SU-DHL-6 (cell line): ENCODE data around the gene PPIB.

ENCODE experiments used
- EZH2phosphoT487 ChIP-seq: fragments of 200-600 bp; sonication (generic), shearing (Covaris generic); conservative IDR thresholded peaks from 2 replicates; pipeline ENCODE4 v1.6.1; 2018; ENCODE audit warnings: mild to moderate bottlenecking, antibody characterized with exemption, low read length, moderate library complexity, mixed read lengths
- TF ChIP-seq, protein P1 (sequence below): fragments of 200-600 bp; sonication (generic); IDR thresholded peaks from one replicate; pipeline ENCODE4 v1.5.1; 2017; ENCODE audit warnings: antibody characterized with exemption, mild to moderate bottlenecking, low read length, moderate library complexity; ENCODE audit not compliant: insufficient read depth, poor library complexity, severe bottlenecking

DNA sequence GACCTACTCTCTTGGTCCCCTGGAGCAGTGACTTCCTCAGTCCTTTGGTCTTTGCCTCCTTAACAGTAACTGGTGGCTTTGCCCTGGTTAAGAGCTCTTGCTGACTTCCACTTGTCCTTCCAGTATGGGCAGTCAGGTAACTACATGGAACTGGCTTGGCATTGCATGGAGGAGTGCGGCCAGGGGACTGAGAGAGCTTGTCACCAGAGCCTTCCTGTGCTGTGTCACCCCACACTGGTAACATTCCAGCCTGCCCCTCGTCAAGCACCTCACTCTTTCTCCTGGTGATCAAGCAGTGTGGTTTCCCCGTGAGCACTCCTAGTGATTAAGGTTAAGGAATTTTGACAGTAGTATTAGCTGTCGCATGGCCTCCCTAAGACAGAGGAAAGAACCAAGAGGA is 30.6 kb downstream of the PPIB start:
- TF ChIP-seq, protein P1, sequence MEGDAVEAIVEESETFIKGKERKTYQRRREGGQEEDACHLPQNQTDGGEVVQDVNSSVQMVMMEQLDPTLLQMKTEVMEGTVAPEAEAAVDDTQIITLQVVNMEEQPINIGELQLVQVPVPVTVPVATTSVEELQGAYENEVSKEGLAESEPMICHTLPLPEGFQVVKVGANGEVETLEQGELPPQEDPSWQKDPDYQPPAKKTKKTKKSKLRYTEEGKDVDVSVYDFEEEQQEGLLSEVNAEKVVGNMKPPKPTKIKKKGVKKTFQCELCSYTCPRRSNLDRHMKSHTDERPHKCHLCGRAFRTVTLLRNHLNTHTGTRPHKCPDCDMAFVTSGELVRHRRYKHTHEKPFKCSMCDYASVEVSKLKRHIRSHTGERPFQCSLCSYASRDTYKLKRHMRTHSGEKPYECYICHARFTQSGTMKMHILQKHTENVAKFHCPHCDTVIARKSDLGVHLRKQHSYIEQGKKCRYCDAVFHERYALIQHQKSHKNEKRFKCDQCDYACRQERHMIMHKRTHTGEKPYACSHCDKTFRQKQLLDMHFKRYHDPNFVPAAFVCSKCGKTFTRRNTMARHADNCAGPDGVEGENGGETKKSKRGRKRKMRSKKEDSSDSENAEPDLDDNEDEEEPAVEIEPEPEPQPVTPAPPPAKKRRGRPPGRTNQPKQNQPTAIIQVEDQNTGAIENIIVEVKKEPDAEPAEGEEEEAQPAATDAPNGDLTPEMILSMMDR, result no peak
- no peak for TF ChIP-seq EZH2phosphoT487
